ENCODE measurements around the gene FBXL17. TPM values are rescaled to one million over a fixed set of nuclear protein-coding genes. Genes with fewer than 3 reads are reported as not detected.

Gene FBXL17
- polyA plus RNA-seq, 1 donor, result 19.8 TPM

GRCh38 chr5:107990881-107991810 is 390.8 kb downstream of the FBXL17 start:
- no peak for DNase-seq

GRCh38 chr5:107985144-107985543 is 396.8 kb downstream of the FBXL17 start:
- no peak for DNase-seq

GRCh38 chr5:107982703-107983425 is 399.0 kb downstream of the FBXL17 start:
- DNase-seq, result no peak

GRCh38 chr5:107980923-107981692 is 400.8 kb downstream of the FBXL17 start:
- DNase-seq, result no peak

- no peak for DNase-seq
These were observed 402.0 kb downstream of the FBXL17 start for GRCh38 chr5:107979900-107980299.

- DNase-seq, result no peak
These were observed 402.6 kb downstream of the FBXL17 start for GRCh38 chr5:107979291-107979690.

GRCh38 chr5:107977550-107978071 is 404.3 kb downstream of the FBXL17 start:
- DNase-seq, result no peak

- DNase-seq, result no peak
These were observed 406.3 kb downstream of the FBXL17 start for GRCh38 chr5:107975568-107975967.

- no peak for DNase-seq
These were observed 410.1 kb downstream of the FBXL17 start for GRCh38 chr5:107971846-107972245.

GRCh38 chr5:107969847-107970246 is 412.1 kb downstream of the FBXL17 start:
- DNase-seq, result no peak

GRCh38 chr5:107968998-107969397 is 412.9 kb downstream of the FBXL17 start:
- no peak for DNase-seq

GRCh38 chr5:107968406-107968843 is 413.5 kb downstream of the FBXL17 start:
- DNase-seq, result no peak

GRCh38 chr5:107966201-107966600 is 415.7 kb downstream of the FBXL17 start:
- no peak for DNase-seq

GRCh38 chr5:107964722-107965121 is 417.2 kb downstream of the FBXL17 start:
- no peak for DNase-seq

- DNase-seq, result no peak
These were observed 422.2 kb downstream of the FBXL17 start for GRCh38 chr5:107959573-107960279.

- no peak for DNase-seq
These were observed 423.0 kb downstream of the FBXL17 start for GRCh38 chr5:107958861-107959260.

GRCh38 chr5:107958432-107958831 is 423.5 kb downstream of the FBXL17 start:
- DNase-seq, result no peak

- no peak for DNase-seq
These were observed 424.8 kb downstream of the FBXL17 start for GRCh38 chr5:107957051-107957450.

GRCh38 chr5:107955321-107955720 is 426.6 kb downstream of the FBXL17 start:
- DNase-seq, result no peak

- no peak for DNase-seq
These were observed 427.6 kb downstream of the FBXL17 start for GRCh38 chr5:107954254-107954653.

GRCh38 chr5:107952450-107952849 is 429.4 kb downstream of the FBXL17 start:
- DNase-seq, result no peak

- no peak for DNase-seq
These were observed 430.6 kb downstream of the FBXL17 start for GRCh38 chr5:107951309-107951708.

Measured in hindlimb muscle (tissue), 1 donor.